COLO829 (cell line): ENCODE results near the gene SERPINH1.

Source experiments
- DNase-seq: peaks from one replicate; pipeline ENCODE4 v3.0.0; 2012; ENCODE audit warnings: low spot score

SERPINH1 gene

DNA sequence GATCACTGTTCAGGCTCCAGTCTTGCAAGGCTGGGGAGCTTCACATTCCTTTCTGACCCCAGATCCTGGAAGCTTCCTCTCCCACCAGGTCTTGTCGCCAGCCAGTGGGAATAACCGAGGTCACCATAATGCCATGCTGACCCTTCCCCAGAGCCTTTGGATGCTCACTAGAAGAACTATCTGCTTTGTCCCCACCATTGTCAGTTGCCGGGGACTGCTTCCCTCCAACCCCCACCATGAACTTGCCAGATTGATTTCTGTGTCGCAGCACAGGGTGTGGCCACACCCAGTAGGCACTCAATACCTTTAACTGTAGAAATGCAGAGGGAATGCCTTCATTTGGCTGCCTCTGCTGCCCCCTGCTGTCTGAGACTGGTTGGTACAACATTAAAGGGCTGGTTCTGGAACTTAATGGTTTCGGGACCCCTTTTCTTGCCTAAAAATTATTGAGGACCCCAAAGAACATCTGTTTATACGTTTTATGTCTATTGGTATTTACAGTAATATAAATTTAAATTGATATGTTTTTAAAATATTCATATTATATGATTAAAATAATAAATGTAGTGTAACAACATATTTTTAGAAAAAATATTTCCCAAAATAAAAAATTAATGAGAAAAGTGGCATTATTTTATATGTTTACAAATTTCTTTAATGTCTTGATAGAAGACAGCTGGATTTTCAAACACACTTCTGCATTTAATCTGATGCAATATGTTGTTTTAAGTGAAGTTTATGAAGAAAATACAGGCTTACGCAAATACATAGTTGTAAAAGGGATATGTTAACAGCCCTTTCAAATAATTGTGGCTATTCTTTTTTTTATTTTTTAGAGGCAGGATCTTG lies 29.6 kb upstream of the SERPINH1 start:
- DNase-seq: peak; percentile 83

DNA sequence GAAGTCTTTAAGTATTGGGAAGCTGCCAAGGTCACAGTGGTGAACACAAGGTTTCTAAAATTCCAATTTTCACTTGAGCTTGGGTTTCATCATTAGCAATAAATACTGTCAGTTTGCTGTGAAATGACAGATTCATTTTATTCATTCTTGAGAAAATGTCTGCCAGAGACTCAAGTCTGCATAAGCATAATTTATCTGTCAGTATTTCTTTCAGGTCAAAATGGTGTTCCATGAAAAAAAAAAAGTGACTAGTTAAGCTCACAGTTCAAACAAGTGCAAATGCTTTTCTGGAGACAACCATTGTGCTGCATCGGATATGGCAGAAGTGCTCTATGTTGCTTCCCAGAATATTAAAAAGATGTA lies 28.2 kb upstream of the SERPINH1 start:
- no peak for DNase-seq

DNA sequence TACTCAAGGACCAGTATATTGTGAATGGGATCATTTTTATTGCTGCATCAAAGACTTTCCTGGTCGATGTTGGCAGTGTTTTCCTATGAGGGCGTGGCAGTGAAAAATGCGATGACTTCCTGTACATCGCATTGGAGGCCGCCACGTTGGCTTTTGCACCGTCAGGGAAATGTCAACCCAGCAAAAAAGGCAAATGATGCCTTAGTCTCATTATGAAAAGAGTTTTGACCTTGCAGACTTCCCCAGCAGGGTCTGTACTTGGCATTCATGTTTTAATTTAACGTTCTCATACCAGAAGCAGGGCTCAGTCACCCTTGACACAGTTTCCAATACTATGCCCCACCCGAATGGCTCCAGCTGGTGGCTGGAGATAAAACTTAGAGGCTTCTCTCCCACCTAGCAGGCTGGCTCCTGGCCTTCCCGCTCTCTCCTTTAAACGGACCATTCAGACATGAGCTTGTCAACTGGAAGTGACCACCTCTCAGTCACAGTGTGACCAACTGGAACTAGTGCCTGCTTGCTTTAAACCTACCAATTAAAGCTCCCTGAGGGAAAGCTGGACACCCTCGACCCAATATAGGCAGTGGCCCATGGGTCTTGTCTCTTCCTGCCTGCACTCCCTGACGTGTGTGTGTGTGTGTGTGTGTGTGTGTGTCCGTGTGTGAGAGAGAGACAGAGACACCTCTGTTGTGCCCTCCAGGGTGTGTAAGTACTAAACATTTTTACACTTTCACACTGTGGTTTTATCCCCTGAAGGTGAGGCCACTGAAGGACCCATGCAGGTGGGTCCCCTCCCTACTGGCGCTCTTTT lies 27.6 kb upstream of the SERPINH1 start:
- DNase-seq: no peak

DNA sequence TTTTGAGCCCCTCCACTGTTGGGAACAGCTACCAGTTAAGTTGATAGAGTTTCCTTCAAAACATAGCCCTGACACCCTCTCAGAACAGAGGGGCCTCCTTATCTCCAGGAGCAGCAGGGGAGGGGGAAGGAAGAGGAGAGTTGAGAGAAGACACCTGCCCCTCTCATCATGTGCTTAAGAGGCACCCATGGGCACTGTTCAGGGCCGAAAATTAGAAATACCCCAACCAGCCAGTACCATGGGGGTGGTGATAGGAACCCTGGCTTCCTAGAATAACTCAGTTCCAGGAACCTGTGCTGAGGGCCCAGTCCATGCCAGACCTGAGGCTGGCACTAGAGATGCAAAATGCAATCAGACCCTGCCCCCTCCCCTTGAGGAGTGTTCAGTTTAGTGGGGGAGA lies 27.0 kb upstream of the SERPINH1 start:
- DNase-seq: no peak

DNA sequence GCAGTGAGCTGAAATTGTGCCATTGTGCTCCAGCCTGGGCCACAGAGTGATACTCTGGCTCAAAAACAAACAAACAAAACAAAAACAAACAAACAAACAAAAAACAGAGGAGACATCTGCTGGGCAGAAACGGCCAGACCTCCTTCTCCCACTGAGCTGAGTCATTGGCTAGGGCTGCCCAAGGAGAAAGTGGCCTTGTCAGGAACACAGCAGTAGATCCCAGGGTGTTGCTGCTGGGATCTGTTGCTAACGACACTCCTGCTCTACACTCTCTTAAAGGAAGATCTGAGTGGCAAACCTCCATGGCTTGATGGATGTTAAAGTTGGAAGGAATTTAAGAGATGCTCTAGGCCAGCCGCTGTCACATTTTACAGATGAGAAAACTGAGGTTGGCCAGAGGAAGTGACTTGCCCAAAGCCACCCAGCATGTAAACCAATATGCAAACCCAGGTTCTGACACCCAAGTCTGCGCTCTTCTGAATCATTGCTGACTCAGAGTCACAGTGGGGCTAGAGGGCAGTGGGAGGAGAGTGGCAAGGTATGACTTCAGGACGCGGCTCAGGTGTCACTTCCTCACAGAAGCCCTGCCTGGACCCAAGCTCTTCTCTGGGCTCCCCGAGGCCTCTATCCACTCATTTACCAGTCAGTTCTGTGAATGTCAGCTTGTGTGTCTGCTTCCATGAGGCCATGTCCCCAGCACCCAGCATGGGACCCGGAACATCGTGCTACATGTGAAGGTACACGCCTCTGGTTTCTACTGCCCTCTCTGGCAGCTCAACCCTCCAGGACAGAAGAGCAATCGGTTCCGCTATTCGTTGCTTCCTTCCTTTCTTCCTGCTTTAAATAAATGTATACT lies 25.0 kb upstream of the SERPINH1 start:
- DNase-seq: no peak

DNA sequence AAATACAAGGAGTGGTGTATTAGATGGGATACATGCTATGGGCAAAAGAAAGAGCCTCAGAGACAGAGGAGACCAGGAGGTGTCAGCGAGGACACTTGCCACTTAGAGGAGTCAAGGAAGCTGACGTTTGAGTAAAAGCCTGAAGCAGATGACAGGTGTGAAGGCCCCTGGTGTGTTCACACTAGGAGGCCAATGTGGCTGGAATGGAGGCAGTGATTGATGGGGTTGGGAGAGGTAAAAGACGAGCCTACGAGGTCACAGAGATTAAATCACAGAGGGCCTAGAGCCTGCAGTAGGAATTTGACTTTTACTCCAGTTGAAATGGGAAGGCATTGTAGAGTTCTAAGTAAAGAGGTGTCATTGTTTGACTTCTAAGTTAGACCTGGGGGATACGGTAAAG lies 24.3 kb upstream of the SERPINH1 start:
- no peak for DNase-seq

DNA sequence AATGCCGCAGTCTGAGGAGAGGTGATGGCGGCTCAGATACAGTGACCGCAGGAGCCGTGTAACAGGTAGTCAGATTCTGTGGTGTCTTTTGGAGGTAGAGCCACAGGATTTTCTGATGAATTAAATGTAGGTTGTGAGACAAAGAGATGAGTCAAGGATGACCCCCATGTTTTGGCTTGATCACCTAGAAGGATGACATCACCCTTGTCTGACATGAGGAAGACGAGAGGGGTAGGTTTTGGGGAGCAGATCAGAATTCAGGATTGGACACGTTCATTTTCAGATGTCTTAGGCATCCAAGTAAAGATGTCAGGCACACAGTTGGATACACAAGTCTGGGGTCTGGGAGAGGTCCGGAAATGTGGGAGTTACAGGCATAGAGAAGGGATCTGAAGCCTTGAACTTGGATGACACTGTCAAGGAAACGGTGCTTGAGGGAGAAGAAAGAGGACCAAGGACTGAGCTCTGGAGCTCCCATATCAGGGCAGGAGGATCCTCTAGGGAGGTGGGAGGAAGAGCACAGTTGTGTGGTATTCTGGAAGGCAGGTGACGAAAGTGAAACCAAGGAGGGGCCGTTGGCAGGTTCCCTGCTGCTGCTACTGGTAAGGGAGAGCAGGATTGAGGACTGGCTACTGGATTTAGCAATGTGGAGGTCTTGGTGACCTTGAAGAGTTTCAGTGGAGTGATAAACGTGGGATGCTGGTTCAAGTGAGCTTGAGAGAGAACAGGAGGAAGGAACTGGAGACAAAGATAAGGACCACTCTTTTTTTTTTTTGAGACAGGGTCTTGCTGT lies 23.7 kb upstream of the SERPINH1 start:
- no peak for DNase-seq

DNA sequence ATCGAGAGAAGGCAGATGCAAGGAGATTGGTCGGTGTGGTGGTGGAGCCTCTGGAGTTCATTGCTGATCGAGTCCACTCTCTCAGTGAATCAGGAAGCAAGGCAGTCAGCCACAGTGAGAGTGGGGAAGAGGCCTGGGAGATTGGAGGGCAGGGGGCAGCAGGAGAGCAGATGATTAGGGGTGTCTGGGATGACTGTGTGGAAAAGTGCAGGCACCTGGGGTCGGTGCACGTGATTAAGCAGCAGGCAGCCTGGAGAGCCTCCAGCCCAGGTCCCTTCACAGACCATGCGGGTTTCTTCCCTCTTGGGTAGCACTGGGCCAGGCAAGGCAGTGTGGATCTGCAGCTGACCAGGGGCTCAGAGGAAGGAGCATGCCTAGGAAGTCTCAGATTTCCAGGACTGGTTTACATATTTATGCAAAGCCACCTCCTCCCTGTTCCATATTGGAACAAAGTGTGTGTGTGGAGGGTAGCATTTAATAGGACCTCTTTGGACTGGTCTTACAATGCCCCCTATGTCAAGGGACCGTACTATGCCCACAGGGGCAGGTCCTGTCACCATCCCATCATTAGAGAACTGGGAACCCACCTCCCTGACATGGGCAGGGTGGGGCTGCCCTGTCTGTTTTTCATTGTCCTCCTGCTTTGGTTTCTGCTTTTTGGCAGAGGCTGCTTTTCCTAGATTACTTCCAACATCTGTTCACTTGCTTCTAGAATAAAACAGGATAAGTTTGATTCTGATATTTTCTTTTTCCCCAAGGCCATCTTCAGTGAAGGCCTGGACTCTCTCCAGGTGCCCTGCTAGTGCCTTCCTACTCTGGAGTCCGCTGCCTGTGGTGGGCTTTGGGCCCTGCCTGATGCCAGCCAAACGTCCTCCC lies 22.4 kb upstream of the SERPINH1 start:
- DNase-seq: no peak

DNA sequence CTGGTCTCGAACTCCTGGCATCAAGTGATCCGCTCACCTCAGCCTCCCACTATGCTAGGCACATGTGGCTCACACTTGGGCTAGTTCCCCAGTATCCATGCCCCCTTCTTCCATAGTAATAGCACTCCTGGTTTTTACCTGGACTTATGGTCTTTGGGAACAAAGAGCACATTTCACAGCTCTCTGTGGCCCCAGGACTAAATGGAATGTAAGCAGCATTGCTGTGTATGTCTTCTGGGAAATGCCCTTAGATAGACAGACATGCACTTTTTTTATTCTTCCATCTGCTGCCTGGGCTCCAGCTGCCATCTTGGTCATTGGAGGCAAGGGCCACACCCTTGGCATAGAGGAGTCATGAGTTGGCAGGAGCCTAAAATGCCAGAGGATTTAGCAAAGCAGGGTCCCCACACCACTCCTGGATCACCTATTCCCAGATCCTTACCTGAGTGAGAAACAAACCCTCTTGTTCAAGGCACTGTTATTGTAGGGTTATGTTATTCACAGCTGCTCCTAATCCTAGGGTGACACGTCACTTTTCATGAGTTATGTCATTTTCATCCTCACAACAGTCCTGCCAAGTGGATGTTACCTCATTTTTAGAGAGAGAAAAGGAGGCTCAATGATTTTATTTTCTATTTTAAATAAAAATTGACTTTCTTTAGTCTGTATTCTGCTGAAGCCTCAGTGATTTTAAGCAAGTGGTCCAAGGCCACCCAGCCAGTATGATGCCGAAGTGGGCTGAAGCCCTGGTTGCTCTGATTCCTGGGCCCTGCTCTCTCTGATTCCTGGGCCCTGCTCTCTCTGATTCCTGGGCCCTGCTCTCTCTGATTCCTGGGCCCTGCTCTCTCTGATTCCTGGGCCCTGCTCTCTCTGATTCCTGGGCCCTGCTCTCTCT lies 20.6 kb upstream of the SERPINH1 start:
- no peak for DNase-seq

DNA sequence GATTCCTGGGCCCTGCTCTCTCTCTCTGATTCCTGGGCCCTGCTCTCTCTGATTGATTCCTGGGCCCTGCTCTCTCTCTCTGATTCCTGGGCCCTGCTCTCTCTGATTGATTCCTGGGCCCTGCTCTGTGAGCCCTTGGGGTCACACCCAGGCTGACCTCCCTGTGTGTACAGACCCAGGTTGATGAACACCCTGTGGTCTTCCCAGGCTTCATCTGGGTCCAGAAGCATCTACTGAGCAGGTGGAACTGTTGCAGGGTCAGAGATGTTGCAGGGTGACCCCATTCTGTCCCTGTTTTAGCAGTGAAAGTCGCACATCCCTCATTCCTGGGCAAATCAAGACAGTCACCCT lies 20.0 kb upstream of the SERPINH1 start:
- DNase-seq: no peak

DNA sequence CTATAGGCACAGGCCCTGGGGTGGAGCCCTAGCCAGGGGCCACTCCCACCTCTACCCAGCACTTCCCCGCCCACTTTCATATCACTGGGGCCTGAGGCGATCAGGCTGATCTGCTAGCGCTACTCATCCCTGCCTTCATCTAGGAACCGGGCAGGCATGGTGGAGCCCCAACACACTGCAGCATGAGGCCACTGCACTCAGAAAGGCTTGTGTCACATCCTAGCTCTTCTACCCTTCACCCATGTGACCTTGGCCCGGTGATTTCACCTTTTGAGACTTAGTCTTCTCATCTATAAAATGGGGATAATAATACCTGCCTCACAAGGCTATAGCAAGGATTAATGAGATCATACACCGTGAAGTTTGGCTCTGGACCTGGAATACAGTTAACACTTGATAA lies 18.2 kb upstream of the SERPINH1 start:
- no peak for DNase-seq

DNA sequence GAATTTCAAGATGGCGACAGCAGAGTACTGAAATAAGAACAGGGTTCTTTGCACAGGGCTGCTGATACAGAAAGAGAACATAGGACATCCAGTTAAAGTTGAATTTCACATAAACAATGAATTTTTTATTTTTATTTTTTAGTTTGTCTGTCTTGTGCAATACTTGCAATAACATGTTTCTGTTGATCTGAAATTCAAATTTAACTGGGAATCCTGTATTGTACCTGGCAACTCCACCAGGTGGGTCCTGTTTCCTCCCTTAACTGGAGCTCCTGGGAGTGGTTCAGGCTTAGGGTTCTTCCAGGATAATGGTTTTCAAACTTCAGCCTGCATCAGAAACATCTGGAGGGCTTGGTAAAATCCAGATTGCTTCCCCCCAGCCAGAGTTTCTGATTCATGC lies 14.9 kb upstream of the SERPINH1 start:
- no peak for DNase-seq

DNA sequence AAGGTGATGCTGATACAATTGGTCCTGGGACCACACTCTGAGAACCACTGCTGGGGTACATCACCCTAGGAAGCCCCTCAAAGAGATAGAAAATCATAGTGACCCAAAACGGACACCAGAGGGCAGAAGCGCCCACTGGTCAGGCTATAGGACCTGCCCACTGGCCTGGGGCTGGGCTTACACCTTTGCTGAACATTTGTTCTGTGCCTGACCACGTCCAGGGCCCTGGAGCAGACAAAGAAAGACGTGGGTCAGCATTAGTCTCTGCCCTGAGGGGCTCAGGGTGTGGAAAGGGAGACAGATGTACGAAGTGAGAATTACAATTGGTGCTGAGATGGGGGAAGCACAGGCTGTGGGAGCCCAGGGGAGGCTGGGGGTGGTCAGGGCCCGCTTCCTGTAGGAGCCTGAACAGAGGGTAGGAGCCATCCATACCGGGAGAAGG lies 14.4 kb upstream of the SERPINH1 start:
- DNase-seq: peak; percentile 90

DNA sequence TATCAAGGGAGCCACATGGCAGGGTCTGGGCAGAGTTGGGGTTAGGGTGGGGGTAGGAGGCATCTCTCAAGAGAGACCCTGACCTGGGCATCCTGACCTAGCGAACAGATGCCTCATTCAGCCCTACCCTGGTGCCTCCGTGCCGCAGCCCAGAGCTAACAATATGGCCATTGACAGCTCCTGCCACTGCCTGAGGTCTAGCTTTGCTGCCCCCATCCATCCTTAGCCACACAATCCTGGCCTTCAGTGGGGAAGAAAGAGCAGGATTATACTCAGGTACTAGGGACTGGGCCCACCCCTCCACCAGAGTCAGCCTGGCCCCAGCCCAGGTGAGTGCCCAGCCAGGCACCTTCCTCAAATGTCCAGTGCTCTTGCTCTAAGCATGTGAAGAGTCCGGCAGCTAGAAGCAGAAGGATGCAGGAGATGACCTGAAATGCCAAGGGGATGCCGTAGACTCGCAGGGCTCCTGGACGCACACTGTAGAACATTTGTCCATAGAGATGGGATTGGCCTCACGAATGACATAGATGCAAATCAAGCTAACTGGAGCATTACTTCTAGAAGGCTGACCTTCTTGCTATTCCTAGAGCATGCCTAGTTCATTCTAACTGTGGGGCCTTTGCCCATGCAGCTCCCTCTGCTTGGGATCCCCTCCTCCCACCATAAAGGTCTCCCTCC lies 13.3 kb upstream of the SERPINH1 start:
- peak; percentile 82 for DNase-seq

DNA sequence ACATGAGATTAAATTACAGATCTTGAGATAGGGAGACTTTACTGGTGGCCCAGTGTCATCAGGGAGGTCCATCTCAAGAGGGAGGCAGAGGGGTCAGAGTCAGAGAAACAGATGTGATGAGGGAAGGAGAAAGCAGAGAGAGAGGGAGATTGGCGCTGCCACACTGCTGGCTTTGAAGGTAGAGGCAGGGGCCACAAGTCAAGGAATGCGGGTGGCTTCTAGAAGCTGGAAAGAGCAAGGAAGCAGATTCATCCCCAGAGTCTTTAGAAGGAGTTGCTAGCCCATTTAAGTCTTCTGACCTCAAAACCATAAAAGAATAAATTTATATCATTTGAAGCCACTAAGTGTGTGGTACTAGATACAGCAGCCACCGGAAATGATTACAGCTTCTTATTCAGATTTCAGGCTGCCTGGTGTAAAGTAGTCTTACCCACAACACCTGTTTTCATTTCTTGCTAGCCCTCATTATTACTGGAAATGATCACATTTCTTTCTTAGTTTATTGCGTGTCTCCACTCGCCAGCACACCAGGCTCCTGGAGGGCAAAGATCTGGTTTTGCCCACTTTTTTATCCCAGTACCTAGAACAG lies 12.6 kb upstream of the SERPINH1 start:
- DNase-seq: no peak

DNA sequence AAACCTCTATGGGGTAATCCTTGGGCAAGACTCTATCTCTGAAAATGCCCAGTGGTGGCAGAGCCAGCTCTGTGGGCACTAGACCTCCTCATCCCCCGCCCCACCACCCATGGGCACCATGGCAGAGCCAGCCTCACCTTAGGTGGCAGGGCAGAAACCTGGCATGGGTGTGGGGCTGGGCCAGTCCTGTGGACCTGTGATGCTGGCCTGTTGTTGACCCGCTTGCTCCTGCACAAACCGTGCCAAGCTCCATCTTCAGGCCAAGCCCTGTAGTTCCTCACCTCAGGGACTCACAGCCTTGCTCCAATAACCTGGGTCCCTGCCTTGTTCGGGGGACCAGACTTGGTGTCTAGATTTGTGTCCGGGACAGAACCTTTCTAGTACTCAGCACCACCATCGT lies 8.9 kb upstream of the SERPINH1 start:
- no peak for DNase-seq

DNA sequence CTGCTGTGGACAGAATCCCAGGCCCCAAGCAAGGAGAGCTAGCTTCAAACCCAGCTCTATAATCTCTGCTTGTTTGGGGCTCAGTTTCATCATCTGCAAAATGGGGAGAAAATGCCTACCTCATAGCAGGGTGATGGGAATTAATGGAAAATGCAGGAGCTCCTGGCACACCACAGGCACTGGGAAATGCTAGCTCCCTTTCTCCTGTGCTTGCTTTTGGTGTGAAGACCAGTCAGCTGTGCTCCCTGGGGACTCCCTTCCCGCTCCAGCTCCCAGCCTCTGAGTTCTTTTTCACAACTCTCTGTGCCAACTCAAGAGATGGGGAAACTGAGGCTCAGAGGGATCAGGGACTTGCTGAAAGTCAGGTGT lies 8.2 kb upstream of the SERPINH1 start:
- no peak for DNase-seq

DNA sequence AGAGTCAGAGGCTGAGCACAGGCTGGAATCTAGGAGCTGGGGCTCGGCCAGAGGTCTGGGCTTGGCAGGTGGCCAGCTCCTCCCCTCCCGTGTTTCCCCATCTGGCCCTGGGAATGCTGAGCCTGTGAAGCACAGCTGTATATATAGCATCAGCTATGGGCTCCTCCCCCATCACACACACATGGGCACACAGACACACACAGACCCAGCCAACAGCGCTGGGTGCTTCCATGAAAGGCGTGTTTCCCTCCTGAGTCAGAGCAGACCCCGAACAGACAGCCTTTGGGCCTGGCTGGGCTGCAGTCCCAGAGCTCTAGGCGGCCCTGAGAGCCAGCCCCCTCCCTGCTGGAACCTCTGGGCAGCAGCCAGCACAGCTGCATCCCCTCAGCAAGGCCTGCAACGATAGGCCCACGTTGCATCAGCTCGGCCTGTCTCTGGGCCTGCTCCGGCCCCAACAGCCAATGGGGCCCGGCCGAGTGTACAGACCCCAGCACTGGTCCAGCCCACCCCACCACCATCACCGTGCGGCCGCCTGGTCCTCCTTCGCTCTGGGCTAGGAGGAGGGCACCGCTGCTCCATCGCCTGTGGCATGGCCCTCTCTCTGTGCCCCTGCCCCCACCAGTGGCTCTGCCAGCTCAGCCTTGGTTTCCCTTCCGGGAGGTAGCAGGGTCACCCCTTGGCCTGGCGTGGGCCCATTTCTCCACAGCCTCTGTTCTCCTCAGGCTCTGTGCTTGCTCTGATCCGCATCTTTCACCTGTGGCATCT lies 7.6 kb upstream of the SERPINH1 start:
- no peak for DNase-seq
